IPS-NIHi7 (cell line): ENCODE measurements around the gene KRT14.
"Not testable (repeated sequence)": the region's sequence is repeated elsewhere in the genome, so short reads cannot be mapped to it uniquely, and the experiment has no call there.

ENCODE experiments used
- DNase-seq: peaks from one replicate; pipeline ENCODE4 v3.0.0; 2012; ENCODE audit warnings: mixed read lengths; ENCODE audit errors: extremely low spot score

The KRT14 gene

DNA sequence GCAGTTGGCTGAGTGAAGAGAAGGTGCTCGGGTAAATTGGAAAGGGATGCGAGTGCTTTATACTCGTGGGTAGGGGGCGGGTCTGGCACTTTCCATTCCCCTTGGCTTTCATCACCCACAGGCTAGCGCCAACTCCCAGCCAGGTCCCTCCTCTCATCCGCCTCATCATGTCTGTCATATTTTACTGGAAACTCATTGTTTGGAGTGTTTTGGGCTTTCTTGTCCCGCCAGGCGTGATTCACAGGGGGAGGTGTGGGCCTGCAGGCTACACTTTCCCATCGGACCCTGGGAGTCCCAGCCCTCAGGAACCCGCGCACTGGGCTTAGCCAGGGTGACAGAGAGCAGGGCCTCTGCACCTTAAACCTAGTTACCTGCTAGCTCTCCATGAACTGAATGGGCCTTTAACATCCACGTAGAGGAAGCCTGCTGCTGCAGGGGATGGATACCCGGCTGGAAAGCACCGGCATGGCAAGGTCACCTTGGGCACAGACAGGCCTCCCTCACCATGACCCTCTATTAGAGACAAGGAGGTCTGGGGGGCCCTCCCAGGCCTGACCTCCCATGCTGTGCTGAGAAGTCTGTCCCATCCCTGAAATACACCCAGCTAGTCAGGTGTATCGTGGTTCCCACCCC is at the start of gene KRT14:
Gene KRT14, minus strand, starts transcription at position 33 of the 633 bp plus-strand sequence. CDS start 61 bp downstream, outside the sequence.
- DNase-seq: no peak

DNA sequence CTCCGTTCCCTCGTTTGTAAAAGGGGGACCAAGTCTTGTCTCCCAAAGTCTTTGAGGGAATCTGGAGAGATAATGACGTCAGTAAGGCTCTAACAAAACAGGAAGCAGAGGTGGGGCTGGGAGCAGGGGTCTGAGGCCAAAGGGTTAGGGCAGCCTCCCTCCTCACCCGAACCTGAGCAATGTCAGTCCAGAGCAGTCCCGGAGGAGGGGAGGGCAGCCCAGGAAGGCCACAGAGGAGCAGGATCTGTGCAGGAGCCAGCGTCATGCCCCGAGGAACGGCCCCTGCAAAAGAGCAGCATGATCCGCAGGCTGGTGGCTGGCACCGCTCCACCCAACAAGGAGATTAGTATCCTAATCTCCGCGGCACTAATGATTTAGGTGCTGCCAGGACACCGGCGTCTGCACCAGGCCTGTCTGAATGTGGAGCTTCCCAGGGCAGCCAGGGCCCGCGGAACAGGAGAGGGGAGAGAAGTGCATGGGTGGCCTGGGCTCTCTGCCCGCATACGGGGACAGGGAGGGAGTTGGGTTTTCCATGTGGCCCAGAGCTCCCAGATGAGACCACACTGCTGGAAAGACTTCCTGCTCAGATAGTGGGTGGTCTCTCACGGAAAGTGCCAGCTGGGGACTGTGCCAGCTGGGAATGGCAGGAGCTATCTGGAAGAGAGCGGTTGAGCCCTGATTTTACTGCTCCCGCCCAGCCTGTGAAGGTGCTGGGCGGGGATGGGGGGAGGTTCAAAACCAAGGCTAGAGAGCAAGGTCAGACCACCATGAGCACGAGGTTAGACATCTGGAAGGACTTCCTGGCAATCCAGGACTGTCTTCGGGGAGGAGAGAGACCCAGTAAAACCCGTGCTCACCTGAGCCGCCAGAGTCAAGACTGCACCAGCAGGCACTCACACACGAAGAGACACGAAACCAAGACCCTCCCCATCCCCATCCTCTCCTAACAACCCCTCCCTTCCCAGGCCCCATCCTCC is 48.7 kb upstream of the KRT14 start:
- no peak for DNase-seq

- DNase-seq: no peak
Measured at GRCh38 chr17:41634639-41635038, 47.9 kb upstream of the KRT14 start.

GRCh38 chr17:41633556-41634199 is 47.0 kb upstream of the KRT14 start:
- DNase-seq: no peak

GRCh38 chr17:41632482-41633105 is 45.9 kb upstream of the KRT14 start:
- no peak for DNase-seq

DNA sequence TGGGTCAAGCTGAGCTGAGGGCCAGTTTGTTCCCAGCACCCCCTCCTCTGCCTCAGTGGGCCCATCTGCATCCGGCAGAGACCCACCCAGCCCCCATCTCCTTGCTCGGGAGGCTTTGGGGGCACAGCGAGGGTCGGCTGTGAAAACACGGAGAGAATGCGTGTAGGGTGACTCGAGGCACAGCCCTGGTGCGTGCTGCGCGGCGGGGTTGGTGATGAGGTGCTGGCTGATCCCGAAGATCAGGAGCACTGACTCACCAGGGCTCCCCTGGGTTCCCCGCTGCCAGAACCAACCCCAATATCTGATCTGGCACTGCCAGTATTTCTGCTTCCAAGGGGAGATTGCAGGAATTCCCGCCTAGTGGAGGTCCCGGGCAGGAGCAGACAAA is 45.2 kb upstream of the KRT14 start:
- DNase-seq: no peak

DNA sequence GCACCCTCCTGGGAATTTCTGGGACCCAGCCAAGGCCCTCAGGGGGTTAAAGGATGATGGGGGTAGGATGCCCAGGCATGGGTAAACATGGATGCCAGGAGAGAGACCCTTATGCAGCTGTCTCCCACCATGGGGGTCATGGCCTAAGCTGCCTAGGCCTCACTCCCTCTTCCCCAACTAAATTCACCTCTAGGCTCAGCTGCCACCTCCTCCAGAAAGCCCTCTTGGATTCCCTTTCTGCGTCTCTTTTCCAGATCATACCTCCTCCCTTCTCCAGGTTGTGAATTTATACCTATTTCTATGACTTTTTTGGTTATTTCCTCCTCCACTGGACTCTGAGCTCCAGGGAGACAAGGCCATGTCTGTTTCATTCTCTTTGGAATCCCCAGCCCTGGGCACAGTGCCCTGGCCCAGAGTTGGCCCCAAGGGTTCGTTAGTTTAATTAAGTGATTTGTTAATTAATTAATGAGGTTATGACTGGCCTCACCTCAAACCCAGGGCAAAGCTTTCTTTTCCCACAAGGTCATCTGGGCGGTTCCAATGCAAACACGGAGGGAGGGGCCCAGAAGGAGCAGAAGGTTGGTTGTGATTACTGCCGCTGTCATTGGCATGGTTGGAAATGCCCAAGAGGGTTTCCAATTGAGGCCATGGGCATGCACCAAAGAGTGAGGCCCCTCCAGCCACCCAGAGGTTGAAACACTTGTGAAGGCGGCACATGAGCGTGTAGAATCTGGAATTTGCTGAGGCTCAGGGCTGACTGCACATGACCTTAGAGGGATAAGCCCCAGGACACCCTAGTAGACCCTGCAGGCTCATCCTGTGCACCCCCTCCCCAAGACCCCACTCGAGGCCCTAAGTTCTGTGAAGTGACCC is 44.6 kb upstream of the KRT14 start:
- DNase-seq: no peak

DNA sequence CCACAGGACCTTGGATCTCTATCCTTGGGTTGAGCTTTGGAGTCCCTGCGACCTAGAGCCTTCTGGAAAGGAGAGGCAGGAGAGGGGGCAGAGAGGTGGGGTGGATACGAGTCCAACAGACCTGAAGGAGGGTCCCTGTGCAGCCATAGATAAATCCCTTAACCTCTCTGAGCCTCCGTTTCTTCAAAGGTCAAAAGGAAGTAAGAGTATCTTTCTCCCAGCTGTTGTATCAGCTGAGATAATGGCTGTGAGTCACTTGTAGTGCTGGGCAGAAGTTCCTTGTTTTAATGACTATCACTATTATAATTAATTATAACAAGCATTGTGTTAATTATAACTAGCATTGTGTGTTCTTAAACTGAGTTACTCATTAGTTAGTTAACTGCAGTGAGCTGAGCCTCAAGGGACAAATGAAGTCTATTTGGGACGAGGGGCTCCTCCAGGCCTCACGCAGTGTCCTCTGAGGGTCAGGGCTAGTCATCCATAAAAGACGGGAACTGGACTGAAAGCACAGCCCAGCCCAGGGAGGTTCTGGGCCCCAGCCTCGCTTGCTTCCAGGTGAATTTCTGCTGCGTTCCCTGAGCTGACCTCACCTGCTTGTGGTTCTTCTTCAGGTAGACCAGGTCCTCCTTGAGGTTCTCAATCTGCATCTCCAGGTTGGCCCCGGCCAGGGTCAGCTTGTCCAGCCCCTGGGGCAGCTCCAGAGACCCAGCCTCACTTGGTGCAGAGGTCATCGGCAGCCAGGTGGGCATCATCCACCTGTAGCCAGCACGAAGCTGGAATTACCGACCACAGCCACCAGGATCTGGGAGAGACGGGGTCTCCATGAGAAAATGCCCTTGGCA is 43.4 kb upstream of the KRT14 start:
- no peak for DNase-seq

GRCh38 chr17:41629316-41629715 is 42.6 kb upstream of the KRT14 start:
- no peak for DNase-seq

DNA sequence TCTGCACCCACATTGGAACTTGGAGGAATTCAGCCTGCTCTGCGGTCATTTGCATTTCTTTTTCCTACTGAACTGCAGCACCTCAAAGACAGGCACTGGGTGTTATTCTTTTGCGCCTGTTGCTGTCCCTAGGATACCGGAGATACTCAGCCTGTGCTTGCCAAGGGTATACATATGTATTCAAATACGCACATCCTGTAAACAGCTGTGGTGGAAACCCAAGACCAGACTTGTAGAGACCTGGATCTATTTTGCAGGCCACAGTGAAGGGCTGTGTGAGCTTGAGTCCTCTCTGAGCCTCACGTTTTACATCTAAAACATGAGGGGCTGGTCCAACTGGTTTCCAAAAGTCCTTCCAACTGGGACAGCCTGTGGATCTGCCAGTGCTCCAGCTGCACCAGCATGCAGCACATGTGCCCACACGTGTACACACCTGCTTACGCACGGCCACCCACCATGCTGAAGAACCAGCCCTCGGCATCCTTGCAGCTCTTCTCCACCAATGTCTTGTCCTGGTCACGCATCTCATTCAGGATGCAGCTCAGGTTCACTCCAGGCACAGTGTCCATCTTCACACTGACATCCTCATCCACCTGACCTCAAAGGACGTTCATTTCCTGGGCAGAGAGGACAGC is 42.0 kb upstream of the KRT14 start:
- not testable (repeated sequence) for DNase-seq

GRCh38 chr17:41628073-41628370 is 41.3 kb upstream of the KRT14 start:
- DNase-seq: not testable (repeated sequence)

DNA sequence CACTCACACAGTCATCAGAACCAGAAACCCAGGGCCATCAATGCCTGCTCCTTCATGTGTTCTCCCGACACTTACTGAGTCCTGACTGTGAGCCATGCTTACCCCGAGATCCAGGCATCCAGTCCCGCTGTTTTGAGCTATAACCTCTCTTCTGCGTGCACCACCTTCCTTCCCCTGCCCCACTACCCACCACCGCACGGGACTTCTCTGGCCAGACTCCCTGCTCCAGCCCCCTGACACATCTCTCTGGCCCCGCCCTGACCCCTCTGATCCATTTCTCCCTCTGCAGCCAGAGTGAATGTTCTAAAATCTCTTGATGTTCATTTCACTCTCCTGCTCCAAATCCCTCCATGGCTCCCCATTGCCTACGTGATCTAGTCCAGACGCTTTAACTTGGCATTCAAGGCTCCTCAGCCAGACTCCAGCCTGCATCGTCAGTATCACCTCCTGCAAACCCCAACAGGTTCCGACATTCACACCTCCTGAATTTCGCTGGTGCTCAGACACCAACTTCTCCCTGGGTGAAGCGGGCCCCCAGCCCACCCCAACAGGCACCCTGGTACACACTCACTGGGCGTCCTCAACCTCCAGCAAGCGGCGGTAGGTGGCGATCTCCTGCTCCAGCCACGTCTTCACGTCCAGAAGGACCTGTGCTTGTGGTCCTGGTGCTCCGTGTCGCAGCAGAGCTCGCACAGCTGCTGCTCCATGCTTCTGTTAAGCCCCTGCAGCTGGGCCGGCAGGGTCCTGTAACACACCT is 40.8 kb upstream of the KRT14 start:
- DNase-seq: no peak

DNA sequence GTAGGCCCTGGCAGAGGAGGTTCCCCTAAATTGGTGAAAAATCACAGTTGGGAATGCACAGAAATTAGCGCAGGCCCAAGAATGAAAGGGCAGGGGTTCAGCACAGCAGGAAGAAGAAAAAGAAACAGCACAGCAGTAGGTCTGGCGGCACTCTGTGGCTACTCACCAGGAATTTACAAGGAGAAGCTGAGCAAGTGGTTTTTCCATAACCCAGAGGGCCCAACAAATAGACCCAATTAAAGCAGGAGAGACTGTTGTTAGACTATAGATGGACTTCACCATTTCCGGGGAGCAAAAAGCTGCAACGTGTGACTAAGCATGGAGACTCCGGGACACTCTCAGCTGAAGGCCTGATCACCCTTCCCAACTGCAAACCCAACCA is 40.2 kb upstream of the KRT14 start:
- DNase-seq: not testable (repeated sequence)

GRCh38 chr17:41626028-41626913 is 39.6 kb upstream of the KRT14 start:
- DNase-seq: not testable (repeated sequence)

- DNase-seq: no peak
Measured at GRCh38 chr17:41625602-41626001, 38.9 kb upstream of the KRT14 start.

GRCh38 chr17:41624208-41625101 is 37.8 kb upstream of the KRT14 start, which contains the start of gene KRT17:
Gene KRT17, minus strand, starts transcription at chr17:41624575. Its CDS starts 66 bp downstream, at chr17:41624509.
- no peak for DNase-seq
